OCI-LY3 (cell line): Measurements from ENCODE around the gene PDXK.

Experiments
- H2AFZ ChIP-seq: fragments of 200-600, 300-600 bp; shearing (Covaris generic); 2 replicates; pipeline ENCODE4 v1.6.0; 2014; ENCODE audit warnings: antibody characterized with exemption, low read depth, low read length
- H3K27ac ChIP-seq: fragments of 200-600, 300-600 bp; sonication (generic); 2 replicates; pipeline ENCODE4 v1.5.1; 2014; ENCODE audit warnings: mild to moderate bottlenecking, low read length, moderate library complexity, mixed read lengths
- H3K27me3 ChIP-seq: fragments of 200-600, 300-600 bp; sonication (generic); 2 replicates; pipeline ENCODE4 v1.6.1; 2014; ENCODE audit warnings: low read depth, low read length, mixed read lengths
- H3K36me3 ChIP-seq: fragments of 200-600, 300-600 bp; sonication (generic); replicated peaks from 2 replicates; pipeline ENCODE3; 2014; ENCODE audit warnings: low read depth, low read length, mixed read lengths
- H3K4me1 ChIP-seq: fragments of 300-600, 200-600 bp; sonication (generic); 2 replicates; pipeline ENCODE4 v1.6.1; 2014; ENCODE audit warnings: low read length, mixed read lengths
- H3K4me2 ChIP-seq: fragments of 200-600, 300-600 bp; sonication (generic); 2 replicates; pipeline ENCODE4 v1.6.1; 2014; ENCODE audit warnings: low read length, mixed read lengths
- H3K4me3 ChIP-seq: fragments of 300-600, 200-600 bp; sonication (generic); 2 replicates; pipeline ENCODE4 v1.5.1; 2014; ENCODE audit warnings: antibody characterized with exemption, mild to moderate bottlenecking, low read length, moderate library complexity
- H3K79me2 ChIP-seq: fragments of 300-600, 200-600 bp; shearing (Covaris generic); 2 replicates; pipeline ENCODE4 v1.6.1; 2014; ENCODE audit warnings: mild to moderate bottlenecking, low read length, mixed read lengths
- H3K9ac ChIP-seq: fragments of 300-600, 200-600 bp; shearing (Covaris generic); 2 replicates; pipeline ENCODE4 v1.6.0; 2014; ENCODE audit warnings: mild to moderate bottlenecking, low read length, moderate library complexity
- H3K9me3 ChIP-seq: fragments of 200-600, 300-600 bp; shearing (Covaris generic); 2 replicates; pipeline ENCODE4 v1.6.1; 2014; ENCODE audit warnings: low read length, mixed read lengths; ENCODE audit not compliant: insufficient read depth
- H4K20me1 ChIP-seq: fragments of 200-600, 300-600 bp; sonication (generic); 2 replicates; pipeline ENCODE4 v1.6.1; 2016; ENCODE audit warnings: low read length, mixed read lengths; ENCODE audit not compliant: insufficient read depth
- EZH2phosphoT487 ChIP-seq: fragments of 200-600 bp; shearing (Covaris generic); IDR thresholded peaks from 2 replicates; pipeline ENCODE4 v1.6.1; 2018; ENCODE audit warnings: antibody characterized with exemption, mixed run types, low read depth
- TF ChIP-seq, protein P1 (sequence below): fragments of 200-600, 300-600 bp; sonication (generic); IDR thresholded peaks from 2 replicates; pipeline ENCODE4 v1.5.1; 2014; ENCODE audit warnings: antibody characterized with exemption, low read length, low read depth

PDXK gene

DNA sequence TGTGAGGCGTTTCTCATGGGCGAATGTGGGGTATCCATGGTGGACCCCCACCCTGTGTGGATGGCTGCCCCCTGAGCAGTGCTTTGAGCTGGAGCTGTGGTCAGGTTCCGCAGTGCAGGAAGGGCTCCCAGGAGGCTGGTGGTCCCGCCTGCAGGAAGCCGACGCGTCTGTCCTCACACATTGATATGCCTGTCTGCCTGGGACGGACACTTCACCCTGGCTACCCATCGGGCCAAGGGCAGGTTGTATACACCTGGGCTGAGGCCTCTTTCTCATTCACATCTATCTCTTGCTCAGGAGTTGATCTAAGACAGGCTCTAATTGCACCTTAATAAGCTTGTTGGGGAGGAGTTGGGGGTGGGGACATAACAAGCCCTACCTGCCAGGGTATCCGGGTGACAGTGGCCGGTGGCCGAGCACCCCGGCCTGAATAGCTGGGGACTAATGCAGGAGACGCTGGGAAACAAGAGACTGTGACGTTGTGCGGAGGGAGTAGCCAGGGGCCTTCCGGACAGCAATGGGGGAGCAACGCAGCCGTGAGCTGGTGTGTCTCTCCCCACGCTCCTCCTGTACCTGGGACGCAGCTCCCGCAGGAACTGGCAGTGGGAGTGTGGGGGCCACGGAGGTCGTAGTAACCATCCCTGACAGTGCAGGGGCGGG lies 21.7 kb downstream of the PDXK start:
- Histone ChIP-seq H3K27ac (no peak overlapping the region), H3K79me2 (no peaks in the 10 kb centered on the region), H3K36me3 (peaks cover 5% of the 10 kb centered on the region), H3K9me3 (no peaks in the 10 kb centered on the region), H3K27me3 (no peaks in the 10 kb centered on the region), H3K4me1 (no peaks in the 10 kb centered on the region), H3K4me2 (no peak overlapping the region), H3K4me3 (no peak overlapping the region), H3K9ac (no peak overlapping the region), H4K20me1 (no peaks in the 10 kb centered on the region), H2AFZ (no peak overlapping the region)
- TF ChIP-seq, protein P1, sequence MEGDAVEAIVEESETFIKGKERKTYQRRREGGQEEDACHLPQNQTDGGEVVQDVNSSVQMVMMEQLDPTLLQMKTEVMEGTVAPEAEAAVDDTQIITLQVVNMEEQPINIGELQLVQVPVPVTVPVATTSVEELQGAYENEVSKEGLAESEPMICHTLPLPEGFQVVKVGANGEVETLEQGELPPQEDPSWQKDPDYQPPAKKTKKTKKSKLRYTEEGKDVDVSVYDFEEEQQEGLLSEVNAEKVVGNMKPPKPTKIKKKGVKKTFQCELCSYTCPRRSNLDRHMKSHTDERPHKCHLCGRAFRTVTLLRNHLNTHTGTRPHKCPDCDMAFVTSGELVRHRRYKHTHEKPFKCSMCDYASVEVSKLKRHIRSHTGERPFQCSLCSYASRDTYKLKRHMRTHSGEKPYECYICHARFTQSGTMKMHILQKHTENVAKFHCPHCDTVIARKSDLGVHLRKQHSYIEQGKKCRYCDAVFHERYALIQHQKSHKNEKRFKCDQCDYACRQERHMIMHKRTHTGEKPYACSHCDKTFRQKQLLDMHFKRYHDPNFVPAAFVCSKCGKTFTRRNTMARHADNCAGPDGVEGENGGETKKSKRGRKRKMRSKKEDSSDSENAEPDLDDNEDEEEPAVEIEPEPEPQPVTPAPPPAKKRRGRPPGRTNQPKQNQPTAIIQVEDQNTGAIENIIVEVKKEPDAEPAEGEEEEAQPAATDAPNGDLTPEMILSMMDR = no peak
- no peak for TF ChIP-seq EZH2phosphoT487

DNA sequence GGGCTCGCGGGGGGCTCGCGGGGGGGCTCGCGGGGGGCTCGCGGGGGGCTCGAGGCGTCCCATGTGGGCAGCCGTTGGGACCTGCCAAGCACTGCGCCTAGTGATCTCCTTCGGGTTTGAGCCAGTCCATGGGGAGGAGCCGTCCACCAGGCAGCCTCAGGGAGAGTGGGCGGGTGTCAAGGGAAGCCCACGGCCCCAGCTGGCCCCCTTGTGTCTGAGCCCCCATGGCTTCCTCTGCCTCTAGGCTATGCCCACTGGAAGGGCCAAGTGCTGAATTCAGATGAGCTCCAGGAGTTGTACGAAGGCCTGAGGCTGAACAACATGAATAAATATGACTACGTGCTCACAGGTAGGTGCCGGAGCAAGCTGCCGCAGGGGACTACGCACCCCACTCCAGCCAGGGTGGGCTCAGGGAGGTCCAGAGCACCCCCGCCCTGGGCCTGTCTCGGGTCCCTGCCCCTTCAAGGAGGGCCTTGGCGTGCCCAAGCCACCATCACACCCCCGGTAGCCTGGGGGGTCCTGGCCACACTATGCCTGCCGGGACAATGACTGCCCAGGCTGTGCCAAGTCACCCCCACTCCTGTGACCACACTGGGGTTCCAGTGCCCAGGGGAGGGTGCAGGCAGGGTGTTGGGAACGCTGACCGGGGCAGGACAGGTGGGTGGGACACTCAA lies 22.6 kb downstream of the PDXK start:
- Histone ChIP-seq H3K4me3 (no peak overlapping the region), H2AFZ (no peak overlapping the region), H3K27ac (no peak overlapping the region), H3K4me2 (no peak overlapping the region), H4K20me1 (no peaks in the 10 kb centered on the region), H3K79me2 (no peaks in the 10 kb centered on the region), H3K9ac (no peak overlapping the region), H3K36me3 (peaks cover 5% of the 10 kb centered on the region), H3K27me3 (no peaks in the 10 kb centered on the region), H3K4me1 (no peaks in the 10 kb centered on the region), H3K9me3 (no peaks in the 10 kb centered on the region)
- TF ChIP-seq EZH2phosphoT487 = no peak
- TF ChIP-seq, protein P1 = no peak

DNA sequence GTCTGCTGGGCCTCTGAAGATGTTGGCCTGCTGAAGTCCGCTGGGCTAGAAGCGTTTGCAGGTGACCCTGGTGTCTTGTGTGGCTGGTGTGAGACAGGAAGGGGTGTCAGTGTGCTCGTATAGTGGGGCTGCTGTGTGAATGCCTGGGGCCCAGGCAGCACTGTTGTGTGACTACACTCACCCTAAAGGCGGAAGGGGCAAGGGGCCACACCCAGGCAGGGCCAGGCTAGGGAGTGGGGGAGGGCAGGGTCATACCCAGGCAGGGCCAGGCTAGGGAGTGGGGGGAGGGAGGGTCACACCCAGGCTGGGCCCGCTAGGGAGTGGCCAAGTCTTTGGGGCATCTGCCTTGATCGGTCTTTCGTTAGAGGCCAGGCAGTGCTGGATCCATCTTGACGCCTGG lies 25.0 kb downstream of the PDXK start:
- Histone ChIP-seq H3K27ac (no peak overlapping the region), H3K79me2 (no peaks in the 10 kb centered on the region), H3K4me3 (no peak overlapping the region), H2AFZ (no peak overlapping the region), H3K4me1 (no peaks in the 10 kb centered on the region), H3K27me3 (no peaks in the 10 kb centered on the region), H3K9ac (no peak overlapping the region), H4K20me1 (no peaks in the 10 kb centered on the region), H3K9me3 (no peaks in the 10 kb centered on the region), H3K4me2 (no peak overlapping the region), H3K36me3 (peaks cover 5% of the 10 kb centered on the region)
- TF ChIP-seq, protein P1 = no peak
- TF ChIP-seq EZH2phosphoT487 = no peak

DNA sequence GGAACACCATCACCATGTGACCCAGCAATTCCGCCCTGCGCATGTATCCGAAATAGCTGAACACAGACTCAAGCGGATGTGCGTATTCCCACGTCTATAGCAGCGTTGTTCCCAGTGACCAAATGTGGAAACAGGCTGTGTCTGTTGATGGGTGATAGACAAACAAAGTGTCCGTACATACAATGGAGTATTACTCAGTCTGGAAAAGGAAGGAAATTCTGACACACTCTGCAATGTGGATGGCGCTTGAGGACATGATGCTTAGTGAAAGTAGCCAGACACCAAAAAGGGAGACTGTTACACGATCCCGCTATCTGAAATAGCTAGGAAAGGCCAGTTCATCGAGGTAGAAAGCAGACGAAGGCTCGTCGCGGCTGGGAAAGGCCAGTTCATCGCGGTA lies 25.8 kb downstream of the PDXK start:
- Histone ChIP-seq H4K20me1 (no peaks in the 10 kb centered on the region), H3K27me3 (no peaks in the 10 kb centered on the region), H3K9me3 (no peaks in the 10 kb centered on the region), H3K4me3 (no peak overlapping the region), H3K27ac (no peak overlapping the region), H3K36me3 (peaks cover 5% of the 10 kb centered on the region), H2AFZ (no peak overlapping the region), H3K79me2 (no peaks in the 10 kb centered on the region), H3K4me1 (no peaks in the 10 kb centered on the region), H3K4me2 (no peak overlapping the region), H3K9ac (no peak overlapping the region)
- TF ChIP-seq, protein P1 = no peak
- no peak for TF ChIP-seq EZH2phosphoT487
